ENCODE data around the gene IRX3. TPM values are rescaled to one million over a fixed set of nuclear protein-coding genes. Genes with fewer than 3 reads are reported as not detected.

IRX3 gene
- total RNA-seq: 11.8 and 13.1 TPM in 2 replicates

DNA sequence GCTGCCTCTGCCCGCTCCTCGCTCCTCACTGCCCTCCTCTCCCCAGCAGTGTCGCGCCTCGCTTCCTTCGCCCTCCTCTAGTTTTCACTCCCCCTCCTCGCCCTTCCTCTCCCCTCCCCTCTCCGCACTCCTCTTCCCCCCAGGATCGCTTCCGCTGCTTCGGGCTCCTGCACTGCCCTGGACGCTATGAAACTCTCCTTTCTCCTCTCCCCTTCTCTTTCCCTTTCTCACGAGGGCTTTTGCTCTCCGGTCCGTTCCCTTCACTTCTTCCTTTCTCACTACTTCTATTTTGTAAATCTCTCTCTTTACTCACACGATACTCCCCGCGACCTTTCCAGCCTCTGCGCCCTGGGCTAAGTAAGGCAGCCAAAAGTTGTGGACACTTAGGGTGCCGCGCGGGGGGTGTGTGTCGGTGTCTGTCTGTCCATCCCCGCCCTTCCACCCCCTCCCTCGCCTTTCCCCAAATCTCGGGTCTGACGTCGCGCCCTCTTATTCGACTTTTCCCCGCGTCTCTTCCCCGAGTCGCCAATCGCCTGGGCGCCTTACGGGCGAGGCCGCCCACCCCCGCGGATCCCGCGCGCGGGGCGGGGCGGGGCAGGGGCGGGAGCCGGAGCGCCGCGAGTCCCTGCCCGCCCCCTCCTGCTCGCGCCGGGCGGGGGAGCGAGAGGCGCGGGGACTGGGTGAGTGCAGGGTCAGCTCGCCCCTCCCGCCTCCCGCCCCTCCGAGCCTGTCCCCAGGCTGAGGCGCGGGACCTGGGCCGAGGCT, at the start of gene IRX3:
Gene IRX3, minus strand, starts transcription at position 422 of the 765 bp plus-strand sequence. CDS start 737 bp downstream, outside the sequence.

